Loucy (cell line): ENCODE data around the gene KCNF1.

Experiments used
- EZH2phosphoT487 ChIP-seq: fragments of 200-600 bp; IDR thresholded peaks from 2 replicates; pipeline ENCODE4 v1.6.1; 2018; ENCODE audit warnings: antibody characterized with exemption, mild to moderate bottlenecking, moderate library complexity, borderline replicate concordance
- TF ChIP-seq, protein P1 (sequence below): fragments of 200-600 bp; sonication (generic); conservative IDR thresholded peaks from 2 replicates; pipeline ENCODE4 v1.5.1; 2014; ENCODE audit warnings: mild to moderate bottlenecking, antibody characterized with exemption, low read length

DNA sequence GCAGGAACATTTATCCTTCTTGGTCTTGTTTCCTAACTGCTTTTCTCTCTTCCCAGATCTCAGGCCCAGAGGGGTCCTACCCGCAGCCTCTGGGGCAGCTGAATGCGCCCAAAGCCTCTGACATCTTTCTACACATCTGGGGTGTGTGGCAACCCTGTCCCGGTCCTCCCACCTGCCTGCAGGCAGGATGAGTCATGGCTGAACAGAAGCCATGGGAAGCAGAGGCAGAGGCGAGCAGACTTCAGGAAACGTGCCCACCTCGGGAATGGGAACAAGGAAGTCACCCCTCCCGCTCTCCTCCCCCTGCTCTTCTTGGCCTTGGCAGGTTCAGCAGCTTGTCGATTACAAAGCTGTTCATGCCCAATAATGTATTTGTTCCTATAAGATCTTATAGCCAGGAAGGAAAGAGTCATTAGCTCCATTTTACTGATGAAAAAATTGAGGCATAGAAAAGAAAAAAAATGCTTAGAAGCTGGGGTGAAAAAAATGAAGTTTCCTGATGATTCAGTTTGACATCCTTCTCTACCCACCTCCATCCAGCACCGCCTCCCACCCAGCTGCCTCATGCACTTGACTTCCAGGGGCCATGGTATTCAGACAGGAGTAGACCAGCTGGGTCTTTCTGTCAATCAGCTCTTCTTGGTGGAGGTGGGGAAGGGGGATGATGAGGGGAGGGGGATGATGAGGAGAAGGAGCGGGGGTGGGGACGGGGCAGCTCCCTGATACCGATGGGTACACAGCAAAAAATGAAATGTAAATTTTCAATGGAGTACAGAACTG lies 10.4 kb upstream of the KCNF1 start:
- TF ChIP-seq, protein P1, sequence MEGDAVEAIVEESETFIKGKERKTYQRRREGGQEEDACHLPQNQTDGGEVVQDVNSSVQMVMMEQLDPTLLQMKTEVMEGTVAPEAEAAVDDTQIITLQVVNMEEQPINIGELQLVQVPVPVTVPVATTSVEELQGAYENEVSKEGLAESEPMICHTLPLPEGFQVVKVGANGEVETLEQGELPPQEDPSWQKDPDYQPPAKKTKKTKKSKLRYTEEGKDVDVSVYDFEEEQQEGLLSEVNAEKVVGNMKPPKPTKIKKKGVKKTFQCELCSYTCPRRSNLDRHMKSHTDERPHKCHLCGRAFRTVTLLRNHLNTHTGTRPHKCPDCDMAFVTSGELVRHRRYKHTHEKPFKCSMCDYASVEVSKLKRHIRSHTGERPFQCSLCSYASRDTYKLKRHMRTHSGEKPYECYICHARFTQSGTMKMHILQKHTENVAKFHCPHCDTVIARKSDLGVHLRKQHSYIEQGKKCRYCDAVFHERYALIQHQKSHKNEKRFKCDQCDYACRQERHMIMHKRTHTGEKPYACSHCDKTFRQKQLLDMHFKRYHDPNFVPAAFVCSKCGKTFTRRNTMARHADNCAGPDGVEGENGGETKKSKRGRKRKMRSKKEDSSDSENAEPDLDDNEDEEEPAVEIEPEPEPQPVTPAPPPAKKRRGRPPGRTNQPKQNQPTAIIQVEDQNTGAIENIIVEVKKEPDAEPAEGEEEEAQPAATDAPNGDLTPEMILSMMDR, result no peak
- no peak for TF ChIP-seq EZH2phosphoT487
